ENCODE results near the gene PRPF6.

PRPF6 gene

DNA sequence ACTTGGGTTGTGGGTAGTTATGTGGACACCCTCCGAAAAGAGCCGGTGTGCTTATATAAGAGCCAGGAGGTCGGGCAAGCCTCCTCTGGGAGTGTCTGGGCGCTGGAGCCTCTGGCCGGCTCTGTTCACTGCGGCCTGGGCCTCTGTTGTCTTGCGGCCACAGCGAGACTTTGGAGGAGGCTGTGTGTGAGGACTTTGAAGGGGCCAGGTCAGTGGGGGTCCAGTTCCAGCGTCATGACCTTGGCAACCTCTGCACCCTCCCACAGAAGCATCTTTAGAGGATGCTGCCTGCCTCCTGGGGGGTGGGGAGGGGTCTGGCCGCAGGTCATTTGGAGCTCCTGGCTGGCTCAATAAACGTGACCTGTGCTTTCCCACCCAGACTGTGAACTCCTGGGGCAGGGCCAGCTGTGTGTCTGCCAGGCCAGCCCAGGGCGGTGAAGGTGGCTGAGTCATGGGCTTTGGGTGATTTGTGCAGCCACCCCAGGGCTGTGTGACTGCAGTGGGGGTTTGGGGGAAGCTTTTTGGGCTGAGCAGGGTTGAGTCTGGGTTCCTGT lies 83.3 kb downstream of the PRPF6 start:
- no peak for DNase-seq (ENCODE audit: low read depth)

DNA sequence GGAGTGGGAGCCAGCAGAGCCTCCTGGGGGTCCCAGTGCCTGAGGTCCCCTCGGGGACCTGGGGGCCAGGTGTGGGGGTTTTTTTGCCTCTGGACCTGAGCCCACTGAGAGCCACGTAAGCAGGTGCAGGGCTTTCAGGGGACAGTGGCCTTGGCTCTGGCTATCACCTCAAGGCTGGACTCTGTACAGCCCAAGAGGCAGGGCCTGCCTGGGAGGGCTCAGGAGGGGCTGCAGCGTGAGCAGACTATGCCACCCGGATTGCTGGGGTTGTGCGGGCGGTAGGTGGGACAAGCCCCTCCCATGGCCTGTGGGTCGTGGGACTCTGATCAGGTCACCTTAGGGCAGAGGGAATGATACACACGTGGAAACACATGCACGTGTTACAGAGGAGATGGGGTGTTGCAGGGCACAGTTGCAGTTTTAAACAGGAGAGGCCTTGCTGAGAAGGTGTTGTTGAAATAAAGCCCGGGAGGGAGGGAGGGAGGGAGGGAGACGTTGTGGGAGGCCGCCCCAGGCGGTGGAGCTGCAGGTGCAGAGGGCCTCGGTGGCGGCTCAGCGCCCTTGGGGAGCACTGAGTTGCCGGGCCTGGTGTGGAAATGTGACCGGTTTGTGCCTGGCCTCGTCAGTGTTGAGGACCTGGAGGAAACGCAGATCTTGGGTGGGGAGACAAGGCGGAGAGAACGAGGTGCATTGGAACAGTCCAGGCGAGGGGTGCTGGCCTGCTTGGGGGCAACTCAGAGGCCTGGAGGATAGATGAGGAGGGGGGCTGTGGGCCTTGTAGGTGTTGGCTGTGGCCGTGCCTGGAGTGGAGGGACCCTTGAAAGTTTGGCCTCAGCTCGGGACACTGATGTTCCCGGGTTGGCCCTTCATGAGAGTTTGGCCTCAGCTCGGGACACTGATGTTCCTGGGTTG lies 84.4 kb downstream of the PRPF6 start:
- no peak for DNase-seq (ENCODE audit: low read depth)

GRCh38 chr20:64065974-64066343 lies 85.0 kb downstream of the PRPF6 start:
- peak; percentile 48 for DNase-seq (ENCODE audit: low read depth)

DNA sequence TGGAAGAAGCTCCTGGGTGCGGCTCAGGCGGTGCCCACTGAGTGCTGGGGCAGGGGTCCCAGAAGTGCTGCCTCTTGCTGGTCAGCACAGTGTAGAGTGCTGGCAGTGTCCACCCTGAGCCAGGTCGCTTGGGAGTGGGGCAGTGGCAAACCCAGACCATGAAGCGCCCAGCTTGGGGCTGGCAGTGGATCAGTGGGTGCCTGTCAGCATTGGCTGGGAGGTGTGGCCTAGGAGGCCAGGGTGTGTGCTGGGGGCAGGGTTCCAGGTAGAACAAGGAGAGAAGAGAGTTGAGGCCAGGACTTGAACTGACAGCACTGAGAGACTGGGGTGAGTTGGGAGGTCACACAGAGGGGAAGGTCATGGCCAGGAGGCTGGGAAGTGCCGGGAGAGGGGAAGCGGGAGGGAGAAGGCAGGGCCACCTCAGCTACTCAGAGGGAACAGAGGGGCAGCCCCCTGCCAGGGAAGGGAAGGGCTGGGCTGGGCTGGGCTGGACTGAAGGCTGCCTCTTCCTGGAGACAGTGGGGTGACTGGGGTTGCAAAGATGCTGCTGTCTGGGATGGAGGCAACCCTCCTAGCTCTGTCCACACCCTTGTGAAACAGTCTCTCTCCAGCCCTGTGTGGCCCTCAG lies 86.2 kb downstream of the PRPF6 start:
- no peak for DNase-seq (ENCODE audit: low read depth)

DNA sequence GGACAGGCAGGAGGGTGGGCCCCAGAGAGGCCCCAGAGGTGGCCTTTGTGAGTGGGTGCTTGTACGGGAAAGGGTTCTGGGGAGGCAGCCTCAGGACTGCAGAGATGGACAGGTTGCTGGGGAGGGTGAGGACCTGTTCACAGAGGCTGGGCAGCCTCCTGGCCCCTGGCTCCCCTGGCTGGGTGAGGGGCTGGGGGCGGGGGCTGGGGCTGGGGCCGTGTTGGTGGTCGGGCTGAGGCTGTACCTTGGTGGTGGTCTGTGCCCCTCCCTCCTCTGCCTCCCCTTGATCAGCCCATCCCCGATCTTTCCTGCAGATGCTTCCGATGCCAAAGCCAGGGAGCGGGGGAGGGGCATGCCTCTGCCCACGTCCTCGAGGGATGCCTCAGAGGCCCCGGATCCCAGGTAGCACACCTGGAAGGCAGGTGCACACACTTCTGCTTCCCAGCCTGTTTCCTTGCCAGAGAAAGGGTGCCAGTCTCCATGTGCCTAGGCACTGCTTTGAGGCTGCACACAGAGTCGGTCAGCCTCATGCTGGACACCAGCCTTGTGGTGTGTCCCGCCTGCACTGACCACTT lies 86.9 kb downstream of the PRPF6 start:
- DNase-seq (ENCODE audit: low read depth): no peak

DNA sequence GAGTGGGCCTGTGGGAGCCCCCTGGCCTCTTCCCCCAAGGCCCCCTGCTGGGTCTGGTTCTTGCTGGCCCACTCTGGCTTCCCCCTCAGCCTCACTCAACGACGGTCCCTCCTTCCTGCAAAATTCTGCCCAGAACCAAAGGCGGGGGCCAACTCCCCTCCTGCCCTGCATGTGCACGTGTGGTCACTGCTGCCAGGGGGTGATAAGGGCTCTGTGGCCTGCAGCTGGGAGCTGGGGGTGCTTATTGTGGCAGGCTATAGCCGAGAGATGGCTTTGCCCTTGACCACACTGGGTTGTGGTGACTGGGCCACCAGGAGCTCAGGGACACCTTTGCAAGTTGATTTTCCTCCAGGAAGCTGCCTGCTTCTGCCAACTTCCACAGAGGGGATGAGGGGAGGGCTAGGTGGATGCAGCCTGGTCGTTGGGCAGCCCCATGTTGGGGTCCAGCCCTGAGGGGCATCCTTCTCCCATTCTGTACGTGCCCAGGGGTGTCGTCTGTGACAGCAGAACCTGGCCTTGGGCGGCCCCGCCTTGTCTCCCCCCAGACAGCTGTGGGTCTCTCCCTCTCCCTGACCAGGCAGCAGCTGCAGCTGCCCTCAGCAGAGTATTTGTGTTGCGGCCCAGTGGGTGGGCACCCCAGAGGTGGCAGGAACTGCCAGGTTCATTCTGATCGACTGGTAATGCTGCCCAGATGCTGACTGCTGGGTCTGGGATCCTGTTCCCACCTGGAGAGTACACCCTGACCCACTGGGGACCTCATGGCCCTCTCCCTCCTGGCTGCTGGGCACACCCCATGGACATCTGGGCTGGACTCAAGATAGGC lies 87.7 kb downstream of the PRPF6 start:
- DNase-seq (ENCODE audit: low read depth): no peak

GRCh38 chr20:64069209-64069613 lies 88.3 kb downstream of the PRPF6 start:
- DNase-seq (ENCODE audit: low read depth): no peak

DNA sequence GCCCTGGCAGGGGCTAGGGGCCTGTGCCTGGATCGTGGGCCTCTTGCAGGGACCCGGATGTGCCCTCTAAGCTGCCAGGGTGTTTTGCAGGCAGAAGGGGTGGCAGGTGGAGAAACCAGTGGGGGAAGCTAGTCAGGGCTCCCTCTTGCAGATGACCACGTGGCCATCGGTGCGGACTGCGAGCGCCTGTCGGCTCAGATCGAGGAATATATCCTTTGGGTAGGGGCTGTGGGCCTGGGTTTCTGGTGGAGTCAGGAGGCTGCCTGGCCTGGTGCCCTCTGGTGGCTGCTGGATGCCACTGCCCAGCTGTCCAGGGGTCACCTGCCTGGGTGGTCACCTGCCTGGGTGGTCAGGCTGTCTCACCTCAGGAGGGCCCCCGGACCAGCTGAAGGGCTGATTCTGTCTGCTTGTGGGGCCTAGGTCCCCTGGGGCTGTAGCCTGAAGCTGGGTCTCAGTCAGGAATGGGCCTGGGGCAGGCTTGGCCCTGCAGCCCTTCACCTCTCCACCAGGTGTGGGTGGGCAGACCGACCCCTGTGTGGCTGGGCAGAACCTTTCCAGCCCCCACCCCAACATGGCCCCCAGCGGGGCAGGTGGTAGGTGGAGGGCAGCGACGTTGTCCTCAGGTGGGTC lies 88.8 kb downstream of the PRPF6 start:
- no peak for DNase-seq (ENCODE audit: low read depth)

- DNase-seq (ENCODE audit: low read depth): no peak
These were observed 89.5 kb downstream of the PRPF6 start for GRCh38 chr20:64070244-64070993.

GRCh38 chr20:64071341-64072332 lies 90.7 kb downstream of the PRPF6 start:
- DNase-seq (ENCODE audit: low read depth): no peak

DNA sequence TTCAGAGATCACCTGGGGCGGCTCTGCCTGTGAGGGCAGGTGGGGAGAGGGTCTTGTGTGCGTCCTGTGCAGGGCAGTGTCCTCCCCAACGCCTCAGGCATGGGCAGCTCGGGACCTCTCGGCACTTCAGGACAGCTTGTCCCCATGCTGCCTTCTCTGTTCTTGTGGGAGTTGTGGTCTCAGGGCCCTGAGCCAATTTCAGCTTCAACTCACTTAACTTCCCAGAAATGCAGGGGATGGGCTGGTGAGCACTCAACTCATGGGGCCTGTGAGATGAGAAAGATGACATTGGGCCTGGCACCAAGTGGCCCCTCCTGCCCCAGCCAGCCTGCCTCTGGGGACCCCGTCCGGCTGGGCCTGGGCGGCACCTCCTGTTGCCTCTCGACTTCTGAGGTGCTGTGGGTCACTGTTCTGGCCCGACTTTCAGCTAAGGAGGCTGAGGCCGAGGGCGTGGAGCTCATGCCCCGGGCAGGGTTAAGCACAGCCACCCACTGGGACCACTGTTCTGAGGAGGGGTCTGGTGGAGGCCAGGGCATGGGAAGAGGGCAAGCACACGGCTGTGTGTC lies 91.6 kb downstream of the PRPF6 start:
- DNase-seq (ENCODE audit: low read depth): no peak

DNA sequence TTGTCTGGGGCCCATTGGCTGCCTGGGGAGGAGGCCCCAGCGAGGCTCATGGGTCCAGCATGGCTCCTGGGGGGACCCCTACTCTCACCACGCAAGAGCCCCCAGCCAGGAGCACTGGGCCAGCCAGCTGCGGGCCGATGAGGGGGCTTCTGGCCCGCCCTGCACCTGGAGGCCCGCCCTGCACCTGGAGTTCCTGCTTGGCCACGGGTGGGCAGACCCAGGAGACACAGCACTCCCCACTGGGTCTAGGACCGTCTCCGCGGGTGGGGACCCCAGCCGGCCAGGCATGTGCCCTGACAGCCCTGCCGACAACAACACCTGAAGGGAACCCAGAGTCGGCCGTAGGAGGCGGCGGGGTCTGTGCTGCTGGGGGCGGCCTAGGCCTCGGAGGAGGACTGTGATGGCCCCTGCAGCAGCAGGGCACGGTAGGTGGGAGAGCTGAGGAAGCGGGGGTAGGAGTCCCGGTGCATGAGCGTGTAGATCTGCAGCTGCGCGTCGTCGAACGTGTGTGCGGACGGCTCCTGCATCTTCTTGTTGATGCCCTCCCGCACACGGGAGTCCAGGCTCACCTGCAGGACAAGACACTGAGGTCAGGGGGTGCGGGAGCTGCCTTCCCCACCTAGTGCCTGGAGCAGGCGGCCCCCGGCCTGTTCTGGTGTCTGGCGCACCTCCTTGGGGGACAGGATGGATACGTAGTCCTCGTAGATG lies 92.7 kb downstream of the PRPF6 start:
- no peak for DNase-seq (ENCODE audit: low read depth)

DNA sequence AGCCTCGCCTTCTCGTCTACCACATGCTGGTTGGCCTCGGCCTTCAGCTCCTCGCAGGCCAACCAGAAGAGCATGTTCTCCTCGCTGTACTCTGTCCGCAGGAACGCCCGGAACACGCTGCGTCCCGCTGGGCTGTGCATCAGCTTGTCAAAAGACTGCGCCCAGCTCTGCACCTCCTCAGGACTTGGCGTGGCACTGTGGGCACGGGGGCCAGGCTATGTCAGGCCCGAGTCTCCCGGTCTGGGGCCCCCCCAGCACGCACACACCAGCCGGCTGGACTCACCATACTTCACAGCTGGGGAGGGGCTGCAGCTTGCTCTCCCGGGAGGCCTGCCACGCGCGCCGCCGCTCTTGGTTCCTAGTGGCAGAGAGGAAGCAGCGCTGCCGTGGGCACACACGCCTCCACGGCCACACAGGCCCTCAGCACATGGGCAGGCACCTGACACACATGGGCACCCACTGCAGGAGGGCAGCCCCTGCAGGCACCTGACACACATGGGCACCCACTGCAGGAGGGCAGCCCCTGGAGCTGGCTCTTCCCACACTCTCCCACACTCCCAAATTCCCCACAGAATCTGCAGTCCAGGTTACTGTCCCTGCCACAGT lies 93.4 kb downstream of the PRPF6 start:
- DNase-seq (ENCODE audit: low read depth): no peak

DNA sequence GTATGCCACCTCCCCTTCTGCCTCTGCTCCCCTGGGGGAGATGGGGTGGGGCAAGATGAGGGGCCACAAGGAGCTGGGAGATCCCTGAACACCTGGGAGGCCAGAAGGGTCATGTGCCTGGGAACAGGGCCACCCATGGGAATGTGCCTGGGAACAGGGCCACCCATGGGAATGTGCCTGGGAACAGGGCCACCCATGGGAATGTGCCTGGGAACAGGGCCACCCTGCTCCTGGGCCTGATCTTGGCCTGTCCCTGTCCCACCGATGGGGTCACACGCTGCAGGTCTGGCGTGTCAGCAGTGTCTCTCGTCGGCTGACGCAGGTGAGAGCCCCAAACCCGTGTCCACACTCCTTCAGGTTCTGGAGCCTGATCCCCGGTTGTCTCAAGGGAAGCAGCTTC lies 94.0 kb downstream of the PRPF6 start:
- DNase-seq (ENCODE audit: low read depth): no peak

GRCh38 chr20:64075556-64075955 lies 94.6 kb downstream of the PRPF6 start:
- DNase-seq (ENCODE audit: low read depth): no peak

- DNase-seq (ENCODE audit: low read depth): no peak
These were observed 95.4 kb downstream of the PRPF6 start for GRCh38 chr20:64076061-64076997.

GRCh38 chr20:64077094-64077493 lies 96.2 kb downstream of the PRPF6 start:
- DNase-seq (ENCODE audit: low read depth): no peak
